ENCODE data around the gene PRRT1B. TPM values are rescaled to one million over a fixed set of nuclear protein-coding genes. Genes with fewer than 3 reads are reported as not detected.

The PRRT1B gene
- total and polyA plus RNA-seq, 4 experiments from 2014 or later = not detected

DNA sequence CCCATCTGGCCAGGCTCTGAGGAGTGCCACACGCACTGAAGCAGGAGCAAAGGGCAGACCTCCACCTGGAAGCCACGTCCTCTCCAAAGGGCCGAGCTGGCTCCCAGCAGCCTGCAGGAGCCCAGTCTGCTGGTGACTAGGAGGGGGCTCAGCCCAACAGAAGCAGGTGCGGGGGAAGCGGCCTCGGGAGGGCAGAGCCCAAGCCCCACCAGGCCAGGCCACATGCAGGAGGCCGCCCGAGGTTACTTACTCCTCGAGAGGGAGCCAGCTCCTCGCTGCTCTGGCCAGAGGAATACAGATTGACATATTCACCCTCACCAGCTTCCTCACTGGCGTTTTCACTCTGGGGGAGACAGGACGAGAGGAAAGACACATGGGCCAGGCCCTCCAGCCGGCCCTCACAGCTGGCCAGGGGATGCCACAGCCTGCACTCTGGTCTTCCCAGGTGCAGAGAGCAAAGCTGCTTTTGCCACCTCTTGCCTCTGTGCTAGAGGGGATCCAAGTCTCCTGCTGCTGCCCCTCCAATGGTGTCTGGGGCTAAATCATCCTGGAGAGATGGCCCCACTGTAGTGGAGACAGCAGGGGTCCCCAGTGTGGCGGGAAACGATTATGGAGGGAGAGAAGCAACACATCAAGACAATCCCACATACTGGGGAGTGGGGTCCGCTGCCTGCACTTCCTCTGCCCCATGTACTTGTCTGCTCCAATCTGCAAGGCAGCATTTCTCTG is 58.6 kb downstream of the PRRT1B start:
- DNase-seq = no peak
- Mint-ChIP-seq H3K4me1 (peaks cover 5 to 9% (median 7%) of the 10 kb centered on the region in 4 donors), H3K27ac (peak overlapping the region in 4 of 7 donors; percentile 18 to 37 (median 33)), H3K27me3 (no peaks in the 10 kb centered on the region), H3K9me3 (peaks cover 0 to 2% (median 0%) of the 10 kb centered on the region in 8 donors), H3K4me3 (no peak overlapping the region), H3K36me3 (peaks cover 56 to 74% of the 10 kb centered on the region in 2 donors)
- intact Hi-C loops (cut with micrococcal nuclease) = no loop called here
- H3K27ac ChIP-seq (ENCODE audit: low read depth, low read length) = no peak overlapping the region
- H3K36me3 ChIP-seq (ENCODE audit: insufficient read depth, low read length) = peaks cover 78% of the 10 kb centered on the region
- no peak overlapping the region for H3K4me3 ChIP-seq (ENCODE audit: low read length in 2 of 2)
- no peaks in the 10 kb centered on the region for H3K27me3 ChIP-seq (ENCODE audit: insufficient read depth, low read length)
- CTCF ChIA-PET (ENCODE audit: partially characterized antibody) = interaction anchor here (0.9 to 2.2 kb wide), 3 partner anchors 136 to 140 kb away, joined by 3 to 8 read pairs (median 4); partner anchors contain the start of gene RAPGEF1
- no peaks in the 10 kb centered on the region for H3K9me3 ChIP-seq (ENCODE audit: control insufficient read depth in 1 of 2, low read length in 2 of 2)
- POLR2A ChIA-PET (ENCODE audit: partially characterized antibody) = interaction anchor here (1.0 to 1.8 kb wide), 2 partner anchors 12 to 18 kb away, joined by 3 to 5 read pairs; no protein-coding TSS in a partner anchor
- H3K4me1 ChIP-seq (ENCODE audit: insufficient read depth, low read length) = no peaks in the 10 kb centered on the region

DNA sequence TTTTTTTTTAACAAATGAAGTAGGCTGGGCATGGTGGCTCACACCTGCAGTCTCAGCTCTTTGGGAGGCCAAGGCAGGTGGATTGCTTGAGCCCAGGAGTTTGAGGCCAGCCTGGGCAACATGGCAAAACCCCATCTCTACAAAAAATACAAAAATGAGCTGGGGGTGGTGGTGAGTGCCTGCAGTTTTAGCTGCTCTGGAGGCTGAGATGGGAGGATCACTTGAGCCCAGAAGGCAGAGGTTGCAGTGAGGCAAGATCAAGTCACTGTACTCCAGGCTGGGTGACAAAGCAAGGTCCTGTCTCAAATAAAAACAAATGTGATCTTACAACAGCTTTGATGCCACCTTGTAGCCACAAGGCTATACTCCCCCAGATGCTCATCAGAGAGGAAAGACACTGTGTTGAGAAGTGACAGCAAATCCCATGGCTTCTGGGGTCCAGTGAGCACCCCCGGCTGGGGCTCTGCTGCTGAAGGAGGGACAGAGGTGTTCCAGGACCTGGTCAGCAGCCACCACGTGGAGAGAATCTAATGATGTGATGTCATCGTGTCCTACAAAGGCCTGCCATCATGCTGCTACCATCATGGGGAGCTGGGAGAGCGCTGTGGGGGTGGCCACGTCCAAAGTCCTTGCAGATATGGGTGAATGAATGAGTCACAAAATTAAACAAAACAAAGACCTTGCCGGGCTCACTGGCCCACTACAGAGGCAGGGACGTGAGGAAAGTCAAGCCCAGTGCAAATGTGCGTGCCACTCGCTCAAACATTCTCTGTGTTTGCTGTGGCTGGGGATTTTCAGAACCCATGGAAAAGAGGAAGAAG is 60.7 kb downstream of the PRRT1B start:
- intact Hi-C loops (cut with micrococcal nuclease) = no loop called here
- no peaks in the 10 kb centered on the region for H3K4me1 ChIP-seq (ENCODE audit: insufficient read depth, low read length)
- H3K4me3 ChIP-seq (ENCODE audit: low read length in 2 of 2) = no peak overlapping the region
- H3K27me3 Mint-ChIP-seq = no peaks in the 10 kb centered on the region
- H3K9me3 Mint-ChIP-seq = peaks cover 0 to 2% (median 0%) of the 10 kb centered on the region in 8 donors
- CTCF ChIA-PET (ENCODE audit: partially characterized antibody) = interaction anchor here (0.7 to 1.1 kb wide), 2 partner anchors 134 to 647 kb away, joined by 3 read pairs; partner anchors contain the start of gene RAPGEF1
- POLR2A ChIA-PET (ENCODE audit: partially characterized antibody) = interaction anchor here (1.1 kb wide), 1 partner anchor 139 kb away, joined by 3 read pairs; no protein-coding TSS in a partner anchor
- no peaks in the 10 kb centered on the region for H3K27me3 ChIP-seq (ENCODE audit: insufficient read depth, low read length)
- peaks cover 75% of the 10 kb centered on the region for H3K36me3 ChIP-seq (ENCODE audit: insufficient read depth, low read length)
- no peaks in the 10 kb centered on the region for H3K9me3 ChIP-seq (ENCODE audit: control insufficient read depth in 1 of 2, low read length in 2 of 2)
- H3K36me3 Mint-ChIP-seq = peaks cover 61 to 77% of the 10 kb centered on the region in 2 donors
- no peak overlapping the region for H3K4me3 Mint-ChIP-seq
- no peak overlapping the region for H3K27ac ChIP-seq (ENCODE audit: low read depth, low read length)
- H3K4me1 Mint-ChIP-seq = peaks cover 5 to 13% (median 7%) of the 10 kb centered on the region in 4 donors
- no peak for DNase-seq
- H3K27ac Mint-ChIP-seq = peak overlapping the region in 5 of 7 donors; percentile 31 to 70 (median 57)

DNA sequence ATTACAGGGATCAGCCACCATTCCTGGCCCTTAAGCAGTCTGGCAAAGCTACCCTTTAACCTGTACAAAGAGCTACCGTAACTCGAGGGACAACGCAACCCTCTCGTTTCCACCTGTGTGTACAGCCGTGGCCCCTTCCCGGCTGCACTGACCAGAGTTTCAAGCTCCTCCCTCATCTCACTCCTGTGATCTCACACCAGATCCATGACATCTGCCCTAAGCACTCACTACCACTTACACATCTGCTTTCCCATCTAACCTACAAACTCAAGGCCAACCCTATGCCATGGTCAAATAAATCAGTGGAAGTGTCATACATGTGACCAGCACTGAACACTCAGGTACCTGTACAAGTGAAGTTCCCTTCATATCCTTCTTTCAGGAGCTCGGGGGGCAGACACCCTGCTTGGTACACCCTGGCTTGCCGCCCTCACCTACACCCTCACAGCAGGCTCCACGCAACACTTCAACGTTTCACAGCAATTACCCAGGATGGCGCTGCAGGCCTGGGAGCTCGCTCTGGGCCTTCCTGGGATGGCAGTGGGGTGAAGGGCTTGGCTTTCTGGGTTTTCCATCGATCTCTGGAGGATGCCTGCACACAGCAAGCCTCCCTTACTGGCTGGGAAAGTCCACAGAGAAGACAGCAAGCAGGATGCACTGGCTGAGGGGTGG is 61.7 kb downstream of the PRRT1B start:
- intact Hi-C loops (cut with micrococcal nuclease) = no loop called here
- CTCF ChIA-PET (ENCODE audit: partially characterized antibody) = interaction anchor here (0.7 kb wide), 1 partner anchor 133 kb away, joined by 3 read pairs; the partner anchor contains the start of gene RAPGEF1
- Histone ChIP-seq H3K4me3 (ENCODE audit: low read length in 2 of 2) (no peak overlapping the region), H3K27me3 (ENCODE audit: insufficient read depth, low read length) (no peaks in the 10 kb centered on the region), H3K9me3 (ENCODE audit: control insufficient read depth in 1 of 2, low read length in 2 of 2) (no peaks in the 10 kb centered on the region), H3K27ac (ENCODE audit: low read depth, low read length) (no peak overlapping the region), H3K36me3 (ENCODE audit: insufficient read depth, low read length) (peaks cover 68% of the 10 kb centered on the region), H3K4me1 (ENCODE audit: insufficient read depth, low read length) (no peaks in the 10 kb centered on the region)
- Mint-ChIP-seq H3K27ac (peak overlapping the region in 5 of 7 donors; percentile 9 to 70 (median 24)), H3K4me3 (no peak overlapping the region), H3K36me3 (peaks cover 53 to 75% of the 10 kb centered on the region in 2 donors), H3K9me3 (peaks cover 0 to 2% (median 0%) of the 10 kb centered on the region in 8 donors), H3K27me3 (no peaks in the 10 kb centered on the region), H3K4me1 (peaks cover 0 to 13% (median 6%) of the 10 kb centered on the region in 4 donors)
- DNase-seq = no peak
- POLR2A ChIA-PET (ENCODE audit: partially characterized antibody) = interaction anchor here (0.5 to 1.1 kb wide), 2 partner anchors 137 to 769 kb away, joined by 3 read pairs; no protein-coding TSS in a partner anchor

DNA sequence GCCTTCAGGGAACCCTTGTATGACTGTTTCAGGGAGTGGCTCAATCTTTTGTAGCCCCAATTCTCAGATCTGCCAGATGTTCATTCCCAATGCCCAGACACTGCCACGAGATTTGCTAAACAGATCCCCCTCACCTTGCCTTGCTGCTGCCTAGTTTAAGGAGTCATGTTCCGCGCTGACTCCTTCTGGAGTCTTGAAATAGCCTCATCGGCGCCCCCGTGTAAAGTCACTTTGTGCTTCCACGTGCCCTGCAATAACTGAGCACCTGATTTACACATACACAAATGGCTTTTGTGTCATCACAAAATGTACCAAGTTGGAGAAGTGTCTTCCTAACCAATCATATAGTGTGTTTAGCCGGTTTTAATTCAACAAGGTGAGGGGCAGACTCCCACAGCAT is 62.3 kb downstream of the PRRT1B start:
- no peak for DNase-seq
- H3K4me1 Mint-ChIP-seq = peaks cover 0 to 13% (median 7%) of the 10 kb centered on the region in 4 donors
- Histone ChIP-seq H3K4me3 (ENCODE audit: low read length in 2 of 2) (no peak overlapping the region), H3K27me3 (ENCODE audit: insufficient read depth, low read length) (no peaks in the 10 kb centered on the region), H3K36me3 (ENCODE audit: insufficient read depth, low read length) (peaks cover 67% of the 10 kb centered on the region), H3K4me1 (ENCODE audit: insufficient read depth, low read length) (no peaks in the 10 kb centered on the region), H3K27ac (ENCODE audit: low read depth, low read length) (no peak overlapping the region), H3K9me3 (ENCODE audit: control insufficient read depth in 1 of 2, low read length in 2 of 2) (no peaks in the 10 kb centered on the region)
- no peak overlapping the region for H3K4me3 Mint-ChIP-seq
- no peaks in the 10 kb centered on the region for H3K27me3 Mint-ChIP-seq
- H3K9me3 Mint-ChIP-seq = peaks cover 0 to 2% (median 0%) of the 10 kb centered on the region in 8 donors
- intact Hi-C loops (cut with micrococcal nuclease) = no loop called here
- CTCF ChIA-PET (ENCODE audit: partially characterized antibody) = no interaction called here
- H3K36me3 Mint-ChIP-seq = peaks cover 49 to 74% of the 10 kb centered on the region in 2 donors
- POLR2A ChIA-PET (ENCODE audit: partially characterized antibody) = no interaction called here
- peak overlapping the region in 6 of 7 donors; percentile 9 to 84 (median 46) for H3K27ac Mint-ChIP-seq

DNA sequence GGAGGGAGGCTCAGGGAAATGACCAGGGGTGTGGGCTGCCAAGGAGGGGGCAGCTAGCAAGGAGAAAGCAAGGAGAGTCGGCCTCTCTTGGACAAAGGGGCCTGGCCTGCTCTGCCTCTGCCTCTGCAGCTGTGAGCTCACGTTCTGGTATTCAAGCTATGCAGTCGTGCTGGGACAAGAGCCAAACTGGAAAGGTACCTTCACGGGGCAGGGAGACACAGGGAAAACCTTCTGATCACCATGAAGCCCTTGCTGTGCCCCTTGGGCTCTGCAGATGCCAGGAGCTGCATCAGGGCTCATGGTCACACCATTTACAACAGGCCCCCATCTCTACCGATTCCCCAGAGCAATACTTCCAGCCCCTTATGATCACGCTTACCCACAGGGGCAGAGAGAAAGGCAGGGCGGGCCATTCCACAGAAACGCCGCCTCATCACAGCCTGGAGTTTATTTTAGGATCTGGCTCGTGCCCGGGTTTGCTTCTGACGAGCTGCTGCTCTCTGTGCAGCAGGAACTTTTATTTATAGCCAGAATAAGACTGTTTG is 63.2 kb downstream of the PRRT1B start:
- no peaks in the 10 kb centered on the region for H3K4me1 ChIP-seq (ENCODE audit: insufficient read depth, low read length)
- peaks cover 0 to 2% (median 0%) of the 10 kb centered on the region in 8 donors for H3K9me3 Mint-ChIP-seq
- CTCF ChIA-PET (ENCODE audit: partially characterized antibody) = interaction anchor here (0.6 to 1.2 kb wide), 3 partner anchors 14 to 127 kb away, joined by 3 to 4 read pairs (median 3); no protein-coding TSS in a partner anchor
- no peaks in the 10 kb centered on the region for H3K27me3 ChIP-seq (ENCODE audit: insufficient read depth, low read length)
- no peaks in the 10 kb centered on the region for H3K9me3 ChIP-seq (ENCODE audit: control insufficient read depth in 1 of 2, low read length in 2 of 2)
- DNase-seq = no peak
- H3K36me3 ChIP-seq (ENCODE audit: insufficient read depth, low read length) = peaks cover 66% of the 10 kb centered on the region
- peak overlapping the region in 4 of 7 donors; percentile 29 to 67 (median 58) for H3K27ac Mint-ChIP-seq
- no peak overlapping the region for H3K27ac ChIP-seq (ENCODE audit: low read depth, low read length)
- H3K4me3 ChIP-seq (ENCODE audit: low read length in 2 of 2) = no peak overlapping the region
- POLR2A ChIA-PET (ENCODE audit: partially characterized antibody) = no interaction called here
- intact Hi-C loops (cut with micrococcal nuclease) = no loop called here
- no peaks in the 10 kb centered on the region for H3K27me3 Mint-ChIP-seq
- peaks cover 53 to 76% of the 10 kb centered on the region in 2 donors for H3K36me3 Mint-ChIP-seq
- peaks cover 0 to 17% (median 11%) of the 10 kb centered on the region in 4 donors for H3K4me1 Mint-ChIP-seq
- H3K4me3 Mint-ChIP-seq = no peak overlapping the region
